Activated CD4-positive, alpha-beta memory T cell treated with anti-CD3 and anti-CD28 coated beads for 36 hours (primary cell): ENCODE data around the gene TSPAN8. TPM values are rescaled to one million over a fixed set of nuclear protein-coding genes. Genes with fewer than 3 reads are reported as not detected.
"Not testable (repeated sequence)": the region's sequence is repeated elsewhere in the genome, so short reads cannot be mapped to it uniquely, and the experiment has no call there.

Experiments
- CTCF ChIA-PET: fragments of 350-600 bp; sonication (Branson Sonifier 250); formaldehyde crosslinking; loops from one replicate; lab custom pipeline; 2021; ENCODE audit warnings: antibody characterized with exemption, inconsistent platforms; lab: Charles Lee
- POLR2A ChIA-PET: fragments of 350-600 bp; sonication (Branson Sonifier 250); formaldehyde crosslinking; loops from one replicate; lab custom pipeline; 2021; ENCODE audit warnings: antibody characterized with exemption; lab: Charles Lee
- DNase-seq: peaks from one replicate; pipeline ENCODE4 v3.0.0-alpha.2; 2020
- H3K27ac Mint-ChIP-seq: one replicate; pipeline ENCODE4 v1.8.0; 2021; ENCODE audit warnings: mixed read lengths
- H3K27me3 Mint-ChIP-seq: one replicate; pipeline ENCODE4 v1.8.0; 2021; ENCODE audit warnings: mixed read lengths
- H3K36me3 Mint-ChIP-seq: one replicate; pipeline ENCODE4 v1.8.0; 2021; ENCODE audit warnings: mixed read lengths
- H3K4me1 Mint-ChIP-seq: one replicate; pipeline ENCODE4 v1.8.0; 2021; ENCODE audit warnings: low read depth, mixed read lengths
- H3K4me3 Mint-ChIP-seq: one replicate; pipeline ENCODE4 v1.8.0; 2021; ENCODE audit warnings: mild to moderate bottlenecking, mixed read lengths
- H3K9me3 Mint-ChIP-seq: one replicate; pipeline ENCODE4 v1.8.0; 2021; ENCODE audit warnings: mixed read lengths
- intact Hi-C: fragments of 100-400 bp; cut with micrococcal nuclease; formaldehyde crosslinking; loops from one replicate; pipeline ENCODE4 v1.15.1; 2023
- total RNA-seq, 2 experiments: library from RNA; stranded (reverse); gene quantifications; one replicate each; pipeline ENCODE4 v1.2.3, GENCODE V29; 2021

The TSPAN8 gene
- total RNA-seq, 2 experiments from 2014 or later, result not detected

GRCh38 chr12:71138011-71138410, 19.8 kb downstream of the TSPAN8 start:
- H3K9me3 Mint-ChIP-seq, result no peaks in the 10 kb centered on the region
- H3K36me3 Mint-ChIP-seq, result no peaks in the 10 kb centered on the region
- no peak overlapping the region for H3K4me3 Mint-ChIP-seq
- intact Hi-C loops, result no loop called here
- no peak overlapping the region for H3K27ac Mint-ChIP-seq
- DNase-seq, result no peak
- no peaks in the 10 kb centered on the region for H3K4me1 Mint-ChIP-seq
- ChIA-PET POLR2A (no interaction called here), CTCF (no interaction called here)
- no peaks in the 10 kb centered on the region for H3K27me3 Mint-ChIP-seq

DNA sequence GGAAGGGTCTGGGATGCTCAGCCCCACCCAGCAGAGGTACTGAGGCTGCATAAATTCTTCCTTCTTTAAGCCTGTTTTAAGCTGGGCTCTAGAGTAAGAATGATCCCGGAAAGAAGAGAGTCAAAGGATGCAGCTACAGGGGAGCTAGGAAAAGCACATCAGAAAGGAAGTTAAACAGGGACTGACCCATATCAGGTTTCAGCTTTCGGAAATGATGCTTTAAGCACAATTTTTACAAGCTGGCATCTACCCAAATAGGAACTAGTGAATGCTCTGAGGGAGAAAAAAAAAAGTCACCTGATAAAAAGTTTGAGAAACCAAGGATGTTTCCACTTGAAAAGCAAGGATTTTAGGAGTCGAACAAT, 22.0 kb downstream of the TSPAN8 start:
- DNase-seq, result no peak
- Mint-ChIP-seq H3K27ac (no peak overlapping the region), H3K4me3 (no peak overlapping the region), H3K4me1 (no peaks in the 10 kb centered on the region), H3K27me3 (no peaks in the 10 kb centered on the region), H3K36me3 (no peaks in the 10 kb centered on the region), H3K9me3 (no peaks in the 10 kb centered on the region)
- POLR2A ChIA-PET, result no interaction called here
- intact Hi-C loops, result no loop called here
- CTCF ChIA-PET, result no interaction called here

DNA sequence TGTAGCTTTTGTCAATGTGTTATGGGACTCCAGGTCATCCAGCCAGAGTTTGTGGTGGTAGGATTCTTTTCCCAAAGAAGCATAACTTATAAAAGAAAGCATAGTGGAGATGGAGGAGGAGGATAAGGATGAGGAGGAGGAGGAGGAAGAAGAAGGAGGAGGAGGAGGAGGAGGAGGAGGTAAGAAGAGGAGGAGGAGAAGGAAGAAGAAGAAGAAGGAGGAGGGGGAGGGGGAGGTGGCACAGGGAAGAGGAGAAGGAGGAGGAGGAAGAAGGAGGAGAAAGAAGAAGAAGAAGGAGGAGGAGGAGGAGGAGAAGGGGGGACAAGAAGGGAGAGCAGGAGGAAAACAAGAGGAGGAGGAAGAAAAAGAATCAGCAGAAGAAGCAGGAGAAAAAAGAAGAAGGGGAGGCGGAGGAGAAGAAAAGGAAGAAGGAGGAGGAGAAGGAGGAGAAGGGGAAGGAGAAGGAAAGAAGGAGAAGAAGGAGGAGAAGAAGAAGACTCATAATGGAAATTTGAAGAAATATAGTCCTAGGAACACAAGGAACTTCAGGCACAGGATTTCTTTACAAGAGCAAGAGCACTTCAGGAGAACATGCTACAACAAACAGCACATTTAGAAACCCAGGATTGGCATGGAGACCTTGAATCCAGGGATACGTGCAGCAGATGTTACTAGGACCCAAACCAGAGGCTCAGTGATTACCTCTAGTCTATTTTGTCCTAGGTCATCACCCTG, 22.6 kb downstream of the TSPAN8 start:
- H3K9me3 Mint-ChIP-seq, result no peaks in the 10 kb centered on the region
- H3K36me3 Mint-ChIP-seq, result no peaks in the 10 kb centered on the region
- intact Hi-C loops, result no loop called here
- DNase-seq, result no peak
- no peaks in the 10 kb centered on the region for H3K4me1 Mint-ChIP-seq
- ChIA-PET POLR2A (no interaction called here), CTCF (no interaction called here)
- no peaks in the 10 kb centered on the region for H3K27me3 Mint-ChIP-seq
- H3K4me3 Mint-ChIP-seq, result no peak overlapping the region
- no peak overlapping the region for H3K27ac Mint-ChIP-seq

DNA sequence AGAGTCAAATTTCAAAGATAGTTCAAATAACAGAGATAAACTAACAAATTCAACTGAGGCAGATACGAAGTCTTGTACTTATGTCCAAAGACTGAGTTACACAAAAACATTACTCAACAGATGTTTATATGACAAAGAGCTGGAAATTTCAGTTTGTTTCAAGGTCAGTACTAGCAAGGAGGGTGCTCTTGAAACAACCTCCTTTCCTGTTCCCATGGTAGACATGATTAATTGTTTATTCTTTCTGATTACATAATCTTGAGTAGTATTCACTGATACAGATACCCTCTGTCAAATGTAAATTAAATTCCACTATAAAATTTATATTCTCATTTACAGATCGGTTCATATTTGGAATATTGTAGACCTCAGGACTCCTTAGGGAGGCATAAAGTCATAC, 23.4 kb downstream of the TSPAN8 start:
- intact Hi-C loops, result no loop called here
- ChIA-PET CTCF (no interaction called here), POLR2A (no interaction called here)
- Mint-ChIP-seq H3K9me3 (no peaks in the 10 kb centered on the region), H3K27me3 (no peaks in the 10 kb centered on the region), H3K4me3 (no peak overlapping the region), H3K36me3 (no peaks in the 10 kb centered on the region), H3K27ac (no peak overlapping the region), H3K4me1 (no peaks in the 10 kb centered on the region)
- DNase-seq, result no peak

GRCh38 chr12:71130521-71131069, 27.2 kb downstream of the TSPAN8 start:
- H3K27me3 Mint-ChIP-seq, result no peaks in the 10 kb centered on the region
- ChIA-PET POLR2A (no interaction called here), CTCF (no interaction called here)
- H3K27ac Mint-ChIP-seq, result no peak overlapping the region
- H3K9me3 Mint-ChIP-seq, result no peaks in the 10 kb centered on the region
- intact Hi-C loops, result no loop called here
- no peaks in the 10 kb centered on the region for H3K4me1 Mint-ChIP-seq
- no peak overlapping the region for H3K4me3 Mint-ChIP-seq
- H3K36me3 Mint-ChIP-seq, result no peaks in the 10 kb centered on the region
- DNase-seq, result no peak

DNA sequence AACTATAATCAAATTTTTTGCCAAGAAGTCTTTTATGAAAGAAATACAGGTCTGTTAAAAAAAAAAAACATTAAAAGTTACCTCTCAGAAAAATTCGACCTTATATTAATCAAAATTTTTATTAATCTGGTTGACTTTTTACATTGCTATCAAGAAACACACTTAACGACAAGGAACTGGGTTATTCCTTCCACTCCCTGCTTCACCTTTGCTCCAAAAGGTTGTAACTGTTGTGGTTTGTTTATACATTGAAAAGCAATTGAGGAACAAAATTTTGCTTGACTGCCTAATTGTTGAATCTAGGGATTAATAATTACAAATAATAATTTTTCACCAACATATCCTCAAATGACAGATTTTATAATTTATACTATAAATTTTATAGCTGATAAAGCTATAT, 28.4 kb downstream of the TSPAN8 start:
- ChIA-PET POLR2A (no interaction called here), CTCF (no interaction called here)
- no peaks in the 10 kb centered on the region for H3K9me3 Mint-ChIP-seq
- no peaks in the 10 kb centered on the region for H3K27me3 Mint-ChIP-seq
- intact Hi-C loops, result no loop called here
- no peaks in the 10 kb centered on the region for H3K4me1 Mint-ChIP-seq
- no peak overlapping the region for H3K4me3 Mint-ChIP-seq
- H3K27ac Mint-ChIP-seq, result no peak overlapping the region
- no peak for DNase-seq
- H3K36me3 Mint-ChIP-seq, result no peaks in the 10 kb centered on the region

GRCh38 chr12:71128191-71128788, 29.5 kb downstream of the TSPAN8 start:
- no peaks in the 10 kb centered on the region for H3K36me3 Mint-ChIP-seq
- no peaks in the 10 kb centered on the region for H3K27me3 Mint-ChIP-seq
- no peaks in the 10 kb centered on the region for H3K9me3 Mint-ChIP-seq
- no peak overlapping the region for H3K27ac Mint-ChIP-seq
- ChIA-PET CTCF (no interaction called here), POLR2A (no interaction called here)
- H3K4me1 Mint-ChIP-seq, result no peaks in the 10 kb centered on the region
- no peak overlapping the region for H3K4me3 Mint-ChIP-seq
- DNase-seq, result no peak
- intact Hi-C loops, result no loop called here

- no peaks in the 10 kb centered on the region for H3K9me3 Mint-ChIP-seq
- no peak overlapping the region for H3K27ac Mint-ChIP-seq
- no peaks in the 10 kb centered on the region for H3K4me1 Mint-ChIP-seq
- DNase-seq, result no peak
- ChIA-PET POLR2A (no interaction called here), CTCF (no interaction called here)
- H3K4me3 Mint-ChIP-seq, result no peak overlapping the region
- H3K27me3 Mint-ChIP-seq, result no peaks in the 10 kb centered on the region
- intact Hi-C loops, result no loop called here
- no peaks in the 10 kb centered on the region for H3K36me3 Mint-ChIP-seq
Measured at GRCh38 chr12:71125949-71126348, 31.9 kb downstream of the TSPAN8 start.

- no peak for DNase-seq
- Mint-ChIP-seq H3K9me3 (no peaks in the 10 kb centered on the region), H3K36me3 (no peaks in the 10 kb centered on the region), H3K4me3 (no peak overlapping the region), H3K27me3 (no peaks in the 10 kb centered on the region), H3K27ac (no peak overlapping the region), H3K4me1 (no peaks in the 10 kb centered on the region)
- CTCF ChIA-PET, result no interaction called here
- intact Hi-C loops, result no loop called here
- POLR2A ChIA-PET, result no interaction called here
Measured at GRCh38 chr12:71125515-71125914, 32.3 kb downstream of the TSPAN8 start.

GRCh38 chr12:71124835-71125460, 32.9 kb downstream of the TSPAN8 start:
- CTCF ChIA-PET, result no interaction called here
- no peaks in the 10 kb centered on the region for H3K27me3 Mint-ChIP-seq
- H3K4me3 Mint-ChIP-seq, result no peak overlapping the region
- POLR2A ChIA-PET, result no interaction called here
- no peaks in the 10 kb centered on the region for H3K4me1 Mint-ChIP-seq
- no peaks in the 10 kb centered on the region for H3K9me3 Mint-ChIP-seq
- intact Hi-C loops, result no loop called here
- no peaks in the 10 kb centered on the region for H3K36me3 Mint-ChIP-seq
- no peak overlapping the region for H3K27ac Mint-ChIP-seq
- DNase-seq, result no peak

DNA sequence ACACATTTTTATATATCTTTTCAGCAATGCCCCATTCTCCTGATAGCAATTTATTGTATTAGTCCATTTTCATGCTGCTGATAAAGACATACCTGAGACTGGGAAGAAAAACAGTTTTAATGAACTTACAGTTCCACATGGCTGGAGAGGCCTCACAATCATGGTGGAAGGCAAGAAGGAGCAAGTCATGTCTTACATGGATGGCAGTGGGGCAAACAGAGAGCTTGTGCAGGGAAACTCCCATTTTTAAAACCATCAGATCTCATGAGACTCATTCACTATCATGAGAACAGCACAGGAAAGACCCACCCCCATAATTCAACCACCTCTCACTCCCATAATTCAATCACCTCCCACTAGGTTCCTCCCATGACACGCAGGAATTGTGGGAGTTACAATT, 44.7 kb downstream of the TSPAN8 start:
- H3K4me1 Mint-ChIP-seq, CTCF ChIA-PET, H3K36me3 Mint-ChIP-seq, intact Hi-C loops, POLR2A ChIA-PET, DNase-seq, H3K4me3 Mint-ChIP-seq, H3K27ac Mint-ChIP-seq, H3K9me3 Mint-ChIP-seq, H3K27me3 Mint-ChIP-seq: not testable (repeated sequence)

- H3K4me3 Mint-ChIP-seq, result no peak overlapping the region
- ChIA-PET POLR2A (no interaction called here), CTCF (no interaction called here)
- DNase-seq, result no peak
- no peaks in the 10 kb centered on the region for H3K36me3 Mint-ChIP-seq
- no peaks in the 10 kb centered on the region for H3K4me1 Mint-ChIP-seq
- peaks cover 4% of the 10 kb centered on the region for H3K9me3 Mint-ChIP-seq
- intact Hi-C loops, result no loop called here
- H3K27ac Mint-ChIP-seq, result no peak overlapping the region
- H3K27me3 Mint-ChIP-seq, result no peaks in the 10 kb centered on the region
Measured at GRCh38 chr12:71109834-71110233, 48.0 kb downstream of the TSPAN8 start.

GRCh38 chr12:71108355-71108754, 49.4 kb downstream of the TSPAN8 start:
- H3K4me1 Mint-ChIP-seq, result no peaks in the 10 kb centered on the region
- no peak for DNase-seq
- no peaks in the 10 kb centered on the region for H3K27me3 Mint-ChIP-seq
- H3K9me3 Mint-ChIP-seq, result peaks cover 1% of the 10 kb centered on the region
- no peaks in the 10 kb centered on the region for H3K36me3 Mint-ChIP-seq
- H3K4me3 Mint-ChIP-seq, result no peak overlapping the region
- H3K27ac Mint-ChIP-seq, result no peak overlapping the region
- CTCF ChIA-PET, result no interaction called here
- intact Hi-C loops, result no loop called here
- POLR2A ChIA-PET, result no interaction called here
